ENCODE results near the gene FHIT.

Gene FHIT

GRCh38 chr3:60933824-60934223, 317.4 kb downstream of the FHIT start:
- H3K9ac ChIP-seq (ENCODE audit: low read length) = no peak overlapping the region
- no peaks in the 10 kb centered on the region for H3K36me3 ChIP-seq (ENCODE audit: control insufficient read depth, insufficient read depth, low read length)

GRCh38 chr3:60932643-60933042, 318.6 kb downstream of the FHIT start:
- H3K9me3 ChIP-seq (ENCODE audit: control insufficient read depth, insufficient read depth, low read depth, low read length) = 0 out of 2 replicates have a peak, but pooled peaks cover 3% of the 10 kb centered on the region
- peaks cover 3% of the 10 kb centered on the region; the same call in 1 of the 2 replicates for H3K4me1 ChIP-seq (ENCODE audit: control insufficient read depth, insufficient read depth, low read length)
- H3K4me3 ChIP-seq (ENCODE audit: low read depth, low read length) = no peak overlapping the region
- H3K36me3 ChIP-seq (ENCODE audit: control insufficient read depth, insufficient read depth, low read length) = no peaks in the 10 kb centered on the region
- no peak overlapping the region for H3K27ac ChIP-seq (ENCODE audit: low read depth, low read length)
- no peak overlapping the region for H3K9ac ChIP-seq (ENCODE audit: low read length)
- no peaks in the 10 kb centered on the region for H3K27me3 ChIP-seq (ENCODE audit: control insufficient read depth, insufficient read depth, low read length)

More at GRCh38 chr3:60933824-60934223, 317.4 kb downstream of the FHIT start:
- Histone ChIP-seq H3K27ac (ENCODE audit: low read depth, low read length) (no peak overlapping the region), H3K27me3 (ENCODE audit: control insufficient read depth, insufficient read depth, low read length) (no peaks in the 10 kb centered on the region), H3K4me1 (ENCODE audit: control insufficient read depth, insufficient read depth, low read length) (peaks cover 3% of the 10 kb centered on the region; the same call in 1 of the 2 replicates), H3K4me3 (ENCODE audit: low read depth, low read length) (no peak overlapping the region), H3K9me3 (ENCODE audit: control insufficient read depth, insufficient read depth, low read depth, low read length) (no peaks in the 10 kb centered on the region)

- no peaks in the 10 kb centered on the region for H3K27me3 ChIP-seq (ENCODE audit: control insufficient read depth, insufficient read depth, low read length)
- peaks cover 3% of the 10 kb centered on the region; the same call in 1 of the 2 replicates for H3K4me1 ChIP-seq (ENCODE audit: control insufficient read depth, insufficient read depth, low read length)
- H3K9ac ChIP-seq (ENCODE audit: low read length) = no peak overlapping the region
- H3K9me3 ChIP-seq (ENCODE audit: control insufficient read depth, insufficient read depth, low read depth, low read length) = peaks cover 7% of the 10 kb centered on the region; the same call in 1 of the 2 replicates
- H3K4me3 ChIP-seq (ENCODE audit: low read depth, low read length) = no peak overlapping the region
- no peak overlapping the region for H3K27ac ChIP-seq (ENCODE audit: low read depth, low read length)
- H3K36me3 ChIP-seq (ENCODE audit: control insufficient read depth, insufficient read depth, low read length) = no peaks in the 10 kb centered on the region
Measured at GRCh38 chr3:60932170-60932569, 319.1 kb downstream of the FHIT start.

- no peaks in the 10 kb centered on the region for H3K27me3 ChIP-seq (ENCODE audit: control insufficient read depth, insufficient read depth, low read length)
- no peaks in the 10 kb centered on the region for H3K36me3 ChIP-seq (ENCODE audit: control insufficient read depth, insufficient read depth, low read length)
- peaks cover 3% of the 10 kb centered on the region; the same call in 1 of the 2 replicates for H3K4me1 ChIP-seq (ENCODE audit: control insufficient read depth, insufficient read depth, low read length)
- no peak overlapping the region for H3K4me3 ChIP-seq (ENCODE audit: low read depth, low read length)
- H3K9me3 ChIP-seq (ENCODE audit: control insufficient read depth, insufficient read depth, low read depth, low read length) = peaks cover 8% of the 10 kb centered on the region; the same call in 1 of the 2 replicates
- no peak overlapping the region for H3K27ac ChIP-seq (ENCODE audit: low read depth, low read length)
- no peak overlapping the region for H3K9ac ChIP-seq (ENCODE audit: low read length)
Measured at GRCh38 chr3:60931452-60931851, 319.8 kb downstream of the FHIT start.

GRCh38 chr3:60920519-60920918, 330.7 kb downstream of the FHIT start:
- no peak overlapping the region for H3K4me3 ChIP-seq (ENCODE audit: low read depth, low read length)
- H3K9me3 ChIP-seq (ENCODE audit: control insufficient read depth, insufficient read depth, low read depth, low read length) = peaks cover 10% of the 10 kb centered on the region; the same call in 1 of the 2 replicates
- no peaks in the 10 kb centered on the region for H3K27me3 ChIP-seq (ENCODE audit: control insufficient read depth, insufficient read depth, low read length)

GRCh38 chr3:60919296-60919695, 332.0 kb downstream of the FHIT start:
- no peak overlapping the region for H3K4me3 ChIP-seq (ENCODE audit: low read depth, low read length)
- H3K27me3 ChIP-seq (ENCODE audit: control insufficient read depth, insufficient read depth, low read length) = no peaks in the 10 kb centered on the region
- no peak overlapping the region for H3K9ac ChIP-seq (ENCODE audit: low read length)
- H3K27ac ChIP-seq (ENCODE audit: low read depth, low read length) = no peak overlapping the region
- H3K36me3 ChIP-seq (ENCODE audit: control insufficient read depth, insufficient read depth, low read length) = no peaks in the 10 kb centered on the region
- no peaks in the 10 kb centered on the region for H3K4me1 ChIP-seq (ENCODE audit: control insufficient read depth, insufficient read depth, low read length)
- H3K9me3 ChIP-seq (ENCODE audit: control insufficient read depth, insufficient read depth, low read depth, low read length) = peaks cover 10% of the 10 kb centered on the region; the same call in 1 of the 2 replicates

More at GRCh38 chr3:60920519-60920918, 330.7 kb downstream of the FHIT start:
- H3K27ac ChIP-seq (ENCODE audit: low read depth, low read length) = no peak overlapping the region
- H3K4me1 ChIP-seq (ENCODE audit: control insufficient read depth, insufficient read depth, low read length) = no peaks in the 10 kb centered on the region
- H3K36me3 ChIP-seq (ENCODE audit: control insufficient read depth, insufficient read depth, low read length) = no peaks in the 10 kb centered on the region
- no peak overlapping the region for H3K9ac ChIP-seq (ENCODE audit: low read length)

GRCh38 chr3:60917141-60917540, 334.1 kb downstream of the FHIT start:
- Histone ChIP-seq H3K4me1 (ENCODE audit: control insufficient read depth, insufficient read depth, low read length) (no peaks in the 10 kb centered on the region), H3K4me3 (ENCODE audit: low read depth, low read length) (no peak overlapping the region), H3K27me3 (ENCODE audit: control insufficient read depth, insufficient read depth, low read length) (no peaks in the 10 kb centered on the region), H3K27ac (ENCODE audit: low read depth, low read length) (no peak overlapping the region), H3K36me3 (ENCODE audit: control insufficient read depth, insufficient read depth, low read length) (no peaks in the 10 kb centered on the region), H3K9ac (ENCODE audit: low read length) (no peak overlapping the region), H3K9me3 (ENCODE audit: control insufficient read depth, insufficient read depth, low read depth, low read length) (peaks cover 11% of the 10 kb centered on the region; the same call in 1 of the 2 replicates)

GRCh38 chr3:60916546-60916945, 334.7 kb downstream of the FHIT start:
- Histone ChIP-seq H3K4me1 (ENCODE audit: control insufficient read depth, insufficient read depth, low read length) (no peaks in the 10 kb centered on the region), H3K36me3 (ENCODE audit: control insufficient read depth, insufficient read depth, low read length) (no peaks in the 10 kb centered on the region), H3K9ac (ENCODE audit: low read length) (no peak overlapping the region), H3K4me3 (ENCODE audit: low read depth, low read length) (no peak overlapping the region), H3K27me3 (ENCODE audit: control insufficient read depth, insufficient read depth, low read length) (no peaks in the 10 kb centered on the region), H3K9me3 (ENCODE audit: control insufficient read depth, insufficient read depth, low read depth, low read length) (peaks cover 12% of the 10 kb centered on the region; the same call in 1 of the 2 replicates), H3K27ac (ENCODE audit: low read depth, low read length) (no peak overlapping the region)

- Histone ChIP-seq H3K36me3 (ENCODE audit: control insufficient read depth, insufficient read depth, low read length) (no peaks in the 10 kb centered on the region), H3K4me3 (ENCODE audit: low read depth, low read length) (no peak overlapping the region), H3K27me3 (ENCODE audit: control insufficient read depth, insufficient read depth, low read length) (no peaks in the 10 kb centered on the region), H3K27ac (ENCODE audit: low read depth, low read length) (no peak overlapping the region), H3K4me1 (ENCODE audit: control insufficient read depth, insufficient read depth, low read length) (no peaks in the 10 kb centered on the region), H3K9ac (ENCODE audit: low read length) (no peak overlapping the region), H3K9me3 (ENCODE audit: control insufficient read depth, insufficient read depth, low read depth, low read length) (peaks cover 12% of the 10 kb centered on the region; the same call in 1 of the 2 replicates)
Measured at GRCh38 chr3:60913474-60913873, 337.8 kb downstream of the FHIT start.

- Histone ChIP-seq H3K9me3 (ENCODE audit: control insufficient read depth, insufficient read depth, low read depth, low read length) (peaks cover 12% of the 10 kb centered on the region; the same call in 1 of the 2 replicates), H3K27ac (ENCODE audit: low read depth, low read length) (no peak overlapping the region), H3K36me3 (ENCODE audit: control insufficient read depth, insufficient read depth, low read length) (no peaks in the 10 kb centered on the region), H3K4me1 (ENCODE audit: control insufficient read depth, insufficient read depth, low read length) (no peaks in the 10 kb centered on the region), H3K9ac (ENCODE audit: low read length) (no peak overlapping the region), H3K4me3 (ENCODE audit: low read depth, low read length) (no peak overlapping the region), H3K27me3 (ENCODE audit: control insufficient read depth, insufficient read depth, low read length) (no peaks in the 10 kb centered on the region)
Measured at GRCh38 chr3:60912876-60913275, 338.4 kb downstream of the FHIT start.

GRCh38 chr3:60912142-60912541, 339.1 kb downstream of the FHIT start:
- Histone ChIP-seq H3K9ac (ENCODE audit: low read length) (no peak overlapping the region), H3K4me1 (ENCODE audit: control insufficient read depth, insufficient read depth, low read length) (no peaks in the 10 kb centered on the region), H3K27me3 (ENCODE audit: control insufficient read depth, insufficient read depth, low read length) (no peaks in the 10 kb centered on the region), H3K4me3 (ENCODE audit: low read depth, low read length) (no peak overlapping the region), H3K27ac (ENCODE audit: low read depth, low read length) (no peak overlapping the region), H3K9me3 (ENCODE audit: control insufficient read depth, insufficient read depth, low read depth, low read length) (peaks cover 12% of the 10 kb centered on the region; the same call in 1 of the 2 replicates), H3K36me3 (ENCODE audit: control insufficient read depth, insufficient read depth, low read length) (no peaks in the 10 kb centered on the region)
